HG02759 (cell line): ENCODE data around the gene MCOLN1.

Source experiments
- ATAC-seq: cut with Tn5 transposase; IDR thresholded peaks from one replicate; pipeline ENCODE4 v1.9.1; 2021; ENCODE audit warnings: mild to moderate bottlenecking, moderate library complexity; ENCODE audit not compliant: unreplicated experiment

The MCOLN1 gene

GRCh38 chr19:7522072-7522922 lies at the start of gene MCOLN1:
MCOLN1 (plus strand) TSS chr19:7522624; CDS start chr19:7522751, 127 bp downstream.
- ATAC-seq: peak; percentile 93

GRCh38 chr19:7475665-7476064 lies 46.8 kb upstream of the MCOLN1 start:
- no peak for ATAC-seq

DNA sequence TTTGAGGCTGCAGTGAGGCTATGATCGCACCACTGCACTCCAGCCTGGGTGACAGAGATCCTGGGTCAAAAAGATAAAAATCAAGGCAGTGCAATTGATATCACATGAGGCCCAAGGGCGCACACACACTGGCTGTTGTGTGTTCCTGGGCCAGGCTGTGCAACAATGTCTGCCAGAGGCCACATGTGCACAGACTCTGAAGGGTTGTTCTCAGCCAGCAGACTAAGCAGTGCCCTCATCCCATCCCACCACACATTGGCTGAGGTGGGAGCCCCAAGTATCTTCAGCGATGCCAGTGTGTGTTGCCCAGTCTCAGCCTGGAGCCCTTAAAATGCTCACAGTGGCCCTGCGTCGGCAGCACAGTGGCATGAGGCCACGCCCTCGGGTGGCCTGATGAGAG lies 46.2 kb upstream of the MCOLN1 start:
- no peak for ATAC-seq

DNA sequence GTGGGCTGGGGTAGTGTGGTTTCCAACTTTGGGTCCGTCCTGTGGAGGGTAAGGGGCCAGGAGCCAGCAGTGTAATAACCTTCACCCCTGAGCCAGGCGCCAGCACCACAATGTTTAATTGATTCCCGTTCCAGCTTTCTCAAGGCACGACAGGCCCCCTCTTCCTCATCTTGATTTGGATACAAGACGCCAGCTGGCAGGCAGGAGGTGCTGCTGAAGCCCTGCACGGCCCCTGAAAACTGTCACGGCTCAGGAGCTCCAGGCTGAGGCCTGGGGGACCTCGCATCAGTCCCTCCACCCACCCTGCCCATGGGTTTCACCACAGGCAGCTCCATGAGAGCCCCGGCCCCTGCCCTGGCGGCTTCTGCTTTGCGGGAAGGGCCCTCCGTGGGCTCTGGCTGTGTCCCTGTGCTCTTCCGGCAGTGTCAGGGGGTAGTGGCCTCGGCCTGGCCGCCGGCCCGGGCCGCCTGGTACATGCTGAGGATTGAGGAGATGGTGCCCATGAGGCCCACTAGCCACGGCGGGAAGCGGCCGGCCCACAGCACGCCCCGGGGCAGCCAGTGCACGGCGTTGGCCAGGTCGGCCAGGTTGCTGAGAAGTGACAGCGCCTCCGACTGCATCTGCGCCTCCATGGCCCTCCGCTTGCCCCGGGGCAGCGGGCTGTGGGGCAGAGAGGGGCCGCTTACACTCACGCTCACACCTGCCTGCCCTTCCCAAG lies 45.5 kb upstream of the MCOLN1 start:
- no peak for ATAC-seq

DNA sequence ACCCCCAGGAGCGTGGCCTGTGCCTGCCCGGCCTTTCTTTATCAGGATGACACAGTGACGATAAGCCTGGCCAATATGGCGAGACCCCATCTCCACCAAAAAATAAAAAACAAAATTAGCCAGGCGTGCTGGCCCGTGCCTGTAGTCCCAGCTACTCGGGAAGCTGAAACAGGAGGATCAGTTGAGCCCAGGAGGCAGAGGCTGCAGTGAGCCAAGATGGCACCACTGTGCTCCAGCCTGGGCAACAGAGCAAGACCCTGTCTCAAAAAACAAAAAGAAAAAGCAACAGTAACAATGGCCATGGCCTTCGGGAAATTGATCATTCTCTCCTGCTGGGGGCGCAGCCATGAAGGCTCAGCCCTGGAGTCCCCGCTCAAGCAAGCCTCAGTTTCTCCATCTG lies 44.7 kb upstream of the MCOLN1 start:
- ATAC-seq: no peak

DNA sequence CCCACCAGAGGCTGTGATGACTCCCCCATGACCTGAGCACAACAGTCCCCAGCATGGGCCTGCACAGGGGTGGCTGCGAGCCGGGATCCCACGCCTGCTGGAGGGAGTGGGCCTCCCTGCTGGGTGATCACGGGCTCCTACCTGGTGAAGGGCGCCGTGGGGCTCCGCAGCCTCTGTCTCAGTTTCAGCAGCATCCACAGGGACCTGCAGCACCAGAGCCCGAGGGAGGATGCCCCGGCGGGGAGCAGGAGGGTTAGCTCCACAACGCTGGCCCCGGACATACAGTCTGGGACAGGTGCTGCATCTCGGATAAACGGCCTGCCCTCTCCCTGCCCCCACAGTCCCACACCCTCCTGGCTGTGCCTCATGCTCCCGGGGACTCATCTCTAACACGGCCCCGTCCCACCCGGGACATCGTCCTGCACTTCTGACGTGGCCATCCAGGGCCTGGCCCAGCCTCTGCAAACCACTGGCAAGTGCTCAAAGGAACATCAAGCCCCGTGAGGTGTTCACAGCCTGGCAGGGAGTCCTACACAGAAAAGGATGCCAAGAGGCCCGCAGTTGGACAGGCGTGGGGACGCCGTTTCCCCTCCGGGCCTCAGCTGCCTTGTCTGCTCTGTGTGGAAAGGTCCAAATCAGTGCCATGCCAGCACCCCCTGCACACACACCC lies 44.1 kb upstream of the MCOLN1 start:
- ATAC-seq: no peak

DNA sequence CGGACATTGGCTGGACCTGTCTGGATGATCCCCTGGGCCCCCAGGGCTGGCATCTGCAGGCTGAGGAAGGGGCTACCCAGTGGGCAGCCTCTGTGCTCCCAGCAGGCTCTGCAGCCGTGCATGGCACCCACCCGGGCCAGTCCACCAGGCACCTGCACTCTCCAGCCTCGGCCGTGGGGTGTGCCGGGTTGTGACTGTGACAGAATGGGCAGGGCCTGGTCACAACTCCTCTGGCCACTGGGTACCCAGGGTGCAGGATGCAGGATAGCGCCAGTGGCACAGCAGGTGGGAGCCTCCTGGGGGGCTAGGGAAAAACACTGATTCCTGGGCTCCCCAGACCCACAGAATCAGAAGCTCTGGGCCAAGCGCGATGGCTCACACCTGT lies 43.6 kb upstream of the MCOLN1 start:
- ATAC-seq: no peak

DNA sequence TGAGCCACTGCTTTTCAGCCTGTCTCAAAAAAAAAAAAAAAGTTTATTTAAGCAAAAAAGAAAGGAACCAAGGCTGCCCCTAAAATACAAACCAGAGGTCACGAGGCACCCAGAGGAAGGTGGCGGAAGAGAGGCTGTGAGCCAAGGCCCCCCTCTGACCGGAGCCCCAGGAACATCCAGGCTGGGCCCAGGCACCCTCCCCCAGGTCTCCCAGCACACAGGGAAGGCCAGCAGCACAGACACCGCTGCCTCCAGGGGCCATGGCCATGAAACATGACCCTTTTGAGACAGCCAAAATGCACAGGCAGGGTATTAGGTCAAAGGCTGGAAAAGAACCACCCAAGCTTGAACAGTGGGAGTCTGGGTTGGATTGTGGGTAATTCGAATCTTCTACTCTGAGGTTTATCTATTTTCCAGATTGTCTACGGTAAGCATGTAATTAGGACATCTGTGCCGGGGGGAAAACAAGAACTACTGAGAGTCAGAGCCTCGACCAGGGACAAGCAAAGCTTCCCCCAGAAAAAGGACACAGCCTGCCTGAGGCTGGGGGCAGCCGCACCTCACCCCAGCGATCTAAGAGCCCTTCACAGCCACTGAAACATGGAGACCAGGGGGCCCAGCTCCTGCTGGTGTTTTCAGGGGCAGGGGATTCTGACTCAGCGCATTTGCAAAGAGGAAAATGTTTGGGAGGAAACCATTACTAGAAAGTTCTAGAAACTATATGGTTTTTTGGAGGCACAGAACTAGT lies 42.0 kb upstream of the MCOLN1 start:
- ATAC-seq: no peak

GRCh38 chr19:7480970-7481255 lies 41.5 kb upstream of the MCOLN1 start:
- ATAC-seq: no peak

DNA sequence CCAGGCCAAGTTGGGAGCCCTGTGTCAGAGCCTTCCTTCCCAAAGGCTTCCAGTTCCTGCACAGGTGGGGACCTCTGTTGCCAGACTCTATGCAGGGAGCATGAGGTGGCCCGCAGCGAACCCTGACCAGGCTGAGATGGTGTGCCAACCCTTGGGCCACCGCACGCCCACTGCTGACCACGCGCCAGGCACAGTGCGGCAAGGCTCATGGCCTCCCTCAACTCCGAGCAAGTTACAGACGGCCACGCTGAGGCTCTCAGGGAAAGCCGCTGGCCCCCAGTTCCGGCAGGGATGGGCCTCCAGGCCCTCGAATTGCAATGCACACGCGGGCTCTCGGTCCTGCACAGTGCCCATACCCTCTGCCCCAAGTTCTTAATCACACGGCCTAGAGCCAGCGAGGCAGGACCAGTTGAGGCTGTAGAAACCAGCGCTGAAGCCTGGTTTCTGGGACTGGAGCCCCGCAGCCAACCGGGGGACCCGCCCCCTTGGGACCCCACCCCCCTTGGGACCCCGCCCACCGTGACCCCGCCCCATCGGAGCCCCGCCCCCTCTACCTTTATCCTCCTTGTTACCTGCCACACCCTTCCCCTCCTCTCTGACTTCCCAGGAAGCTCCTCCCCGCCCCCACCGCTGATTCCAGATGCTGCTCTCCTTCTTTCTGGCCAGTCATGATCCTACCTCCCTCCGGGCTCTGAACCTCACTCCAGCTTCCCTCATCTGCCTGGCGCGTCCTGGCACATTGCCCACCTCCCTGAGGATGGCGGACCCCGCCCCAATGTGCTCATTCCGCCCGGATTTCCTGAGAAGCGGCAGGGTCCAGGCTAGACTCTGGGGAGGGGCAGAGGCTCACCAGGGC lies 39.6 kb upstream of the MCOLN1 start:
- no peak for ATAC-seq

GRCh38 chr19:7483720-7484201 lies 38.7 kb upstream of the MCOLN1 start:
- no peak for ATAC-seq

DNA sequence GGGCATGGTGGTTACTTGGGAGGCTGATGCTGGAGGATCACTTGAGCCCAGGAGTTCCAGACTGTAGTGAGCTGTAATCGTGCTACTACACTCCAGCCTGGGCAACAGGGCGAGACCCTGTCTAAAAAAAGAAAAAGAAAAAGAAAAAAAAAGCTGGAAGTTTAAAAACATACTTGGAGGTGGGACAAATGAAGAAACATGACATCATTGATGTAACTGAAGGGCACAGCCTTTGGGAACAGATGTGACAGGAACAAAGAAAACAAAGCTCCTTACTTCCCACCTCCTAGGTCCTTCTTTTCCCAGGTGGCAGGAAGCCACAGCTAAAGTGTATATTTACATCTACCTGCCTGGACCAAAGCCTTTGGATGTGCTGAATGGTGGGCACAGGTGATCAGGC lies 35.5 kb upstream of the MCOLN1 start:
- no peak for ATAC-seq

GRCh38 chr19:7488736-7489353 lies 33.6 kb upstream of the MCOLN1 start, which contains the start of gene PEX11G:
PEX11G (minus strand) TSS chr19:7489035; CDS start chr19:7489010, 25 bp downstream.
- ATAC-seq: peak; percentile 84

- ATAC-seq: no peak
Observed at GRCh38 chr19:7489609-7490044, 32.8 kb upstream of the MCOLN1 start.

- no peak for ATAC-seq
Observed at GRCh38 chr19:7492142-7492541, 30.3 kb upstream of the MCOLN1 start.

DNA sequence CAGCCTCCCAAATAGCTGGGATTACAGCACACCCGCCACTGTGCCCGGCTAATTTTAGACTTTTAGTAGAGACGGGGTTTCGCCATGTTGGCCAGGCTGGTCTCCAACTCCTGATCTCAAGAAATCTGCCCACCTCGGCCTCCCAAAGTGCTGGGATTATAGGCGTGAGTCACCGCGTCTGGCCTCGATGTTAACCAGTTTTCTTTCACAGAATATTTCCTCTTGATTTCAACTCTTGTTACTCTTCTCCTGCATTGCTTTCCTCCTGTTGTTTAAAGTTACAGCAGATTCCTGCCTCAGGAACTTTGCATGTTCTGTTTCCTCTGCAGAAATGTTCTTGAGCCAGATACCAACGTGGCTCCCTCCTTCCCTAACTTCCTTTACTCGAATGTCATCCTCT lies 29.9 kb upstream of the MCOLN1 start:
- no peak for ATAC-seq

DNA sequence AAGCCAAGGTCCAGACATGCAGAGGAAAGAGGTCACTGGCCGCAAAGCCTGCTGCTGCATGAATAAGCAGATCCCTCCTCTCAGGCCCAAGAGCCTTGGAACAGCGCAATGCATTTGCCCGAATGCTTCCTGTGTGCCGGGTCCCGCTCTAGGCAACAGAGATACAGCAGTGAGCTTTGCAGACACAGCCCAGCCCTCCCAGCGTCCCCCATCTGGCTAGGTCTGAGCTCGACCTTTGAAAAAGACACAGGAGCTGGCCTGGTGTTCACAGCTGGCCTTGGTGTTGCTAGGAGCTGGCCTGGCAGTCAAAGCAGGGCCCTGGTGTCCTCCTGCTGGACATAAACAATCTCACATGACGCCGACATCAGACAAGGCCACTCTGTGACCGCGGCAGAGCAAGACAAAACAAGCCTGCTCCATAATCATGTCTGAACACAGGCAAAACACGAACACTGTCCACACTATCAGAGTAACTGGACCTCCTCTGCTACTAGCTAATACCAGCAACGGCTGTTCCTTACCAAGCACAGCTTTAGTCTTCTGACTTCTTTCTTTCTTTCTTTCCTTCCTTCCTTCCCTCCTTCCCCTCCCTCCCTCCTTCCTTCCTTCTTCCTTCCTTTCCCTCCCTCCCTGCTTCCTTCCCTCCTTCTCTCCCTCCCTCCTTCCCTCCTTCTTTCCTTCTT lies 27.9 kb upstream of the MCOLN1 start:
- no peak for ATAC-seq

DNA sequence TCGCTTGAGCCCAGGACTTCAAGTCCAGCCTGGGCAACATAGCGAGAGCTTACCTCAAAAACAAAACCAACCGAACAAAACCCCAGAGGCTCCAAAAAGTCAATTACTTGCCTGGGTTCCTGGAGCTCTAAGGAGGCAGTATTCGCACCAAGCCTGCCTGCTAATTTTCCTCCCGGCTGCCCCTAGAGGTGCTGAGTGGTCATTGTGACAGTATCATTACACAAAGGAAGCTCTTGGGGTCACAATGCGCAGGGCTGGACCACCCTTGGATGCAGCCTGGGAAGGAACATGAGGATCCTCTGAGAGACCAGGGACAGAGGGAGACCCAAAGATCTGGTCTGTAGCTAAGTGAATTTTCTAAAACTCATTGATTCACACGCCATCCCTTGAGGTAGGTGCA lies 25.1 kb upstream of the MCOLN1 start:
- ATAC-seq: no peak
